ENCODE results near the gene LRMDA.

LRMDA gene

GRCh38 chr10:76021398-76021797, 590.0 kb downstream of the LRMDA start:
- no peak for DNase-seq

DNA sequence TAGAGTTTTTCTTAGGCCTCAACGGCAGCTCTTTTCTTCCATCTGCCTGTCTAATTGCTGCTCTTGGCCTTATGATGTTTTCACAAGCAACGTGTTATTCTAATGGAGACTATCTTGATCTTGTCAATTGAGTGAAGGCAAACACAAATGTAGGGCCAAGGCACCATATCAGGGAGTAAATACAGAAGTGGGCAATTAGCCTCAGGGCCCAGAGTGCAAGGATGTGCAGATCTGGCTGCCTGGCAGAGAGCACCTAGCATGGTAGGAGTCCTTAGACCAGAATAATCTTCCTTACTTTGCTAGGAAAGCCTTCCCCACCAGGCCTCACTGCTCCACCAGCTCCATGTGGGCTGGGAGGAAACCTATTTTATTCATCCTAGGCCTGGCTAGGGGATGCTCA, 590.9 kb downstream of the LRMDA start:
- no peak for DNase-seq

DNA sequence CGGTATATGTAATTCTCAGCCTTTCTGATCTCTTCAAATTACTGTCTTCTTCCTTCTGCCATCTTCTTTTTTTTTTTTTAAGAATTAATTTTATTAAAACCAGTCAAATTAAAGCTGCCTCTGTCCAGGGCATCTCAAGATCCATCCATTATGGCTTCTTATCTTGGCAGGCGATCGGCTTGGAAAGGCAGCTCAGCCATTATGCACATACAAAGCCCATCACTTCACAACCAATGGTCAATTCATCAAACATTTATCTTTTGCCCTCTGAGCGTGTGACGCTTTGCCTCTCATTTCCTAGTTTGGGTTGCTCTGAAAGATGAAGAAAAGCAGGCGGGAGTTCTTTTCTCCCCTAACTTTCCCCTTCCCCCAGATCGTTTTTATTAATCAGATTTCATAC, 591.6 kb downstream of the LRMDA start:
- no peak for DNase-seq

- DNase-seq = no peak
Observed at GRCh38 chr10:76024460-76025123, 593.2 kb downstream of the LRMDA start.

DNA sequence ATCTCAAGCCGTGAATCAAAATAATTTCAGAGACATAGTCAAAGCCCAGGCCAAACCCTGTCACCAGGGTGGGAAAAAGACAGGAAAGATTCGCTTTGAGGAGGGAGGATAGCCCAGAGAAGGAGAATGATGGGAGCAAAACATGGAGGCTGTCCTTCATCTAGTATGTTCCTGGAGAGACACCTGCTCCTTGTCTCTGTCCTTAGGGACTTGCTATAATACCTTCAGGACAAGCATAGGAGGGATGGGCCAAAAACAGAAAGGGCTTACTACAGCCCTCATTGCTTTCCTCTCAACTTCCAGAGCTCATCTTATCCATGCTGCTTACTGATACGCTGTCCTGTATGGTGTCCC, 593.7 kb downstream of the LRMDA start:
- DNase-seq = no peak

DNA sequence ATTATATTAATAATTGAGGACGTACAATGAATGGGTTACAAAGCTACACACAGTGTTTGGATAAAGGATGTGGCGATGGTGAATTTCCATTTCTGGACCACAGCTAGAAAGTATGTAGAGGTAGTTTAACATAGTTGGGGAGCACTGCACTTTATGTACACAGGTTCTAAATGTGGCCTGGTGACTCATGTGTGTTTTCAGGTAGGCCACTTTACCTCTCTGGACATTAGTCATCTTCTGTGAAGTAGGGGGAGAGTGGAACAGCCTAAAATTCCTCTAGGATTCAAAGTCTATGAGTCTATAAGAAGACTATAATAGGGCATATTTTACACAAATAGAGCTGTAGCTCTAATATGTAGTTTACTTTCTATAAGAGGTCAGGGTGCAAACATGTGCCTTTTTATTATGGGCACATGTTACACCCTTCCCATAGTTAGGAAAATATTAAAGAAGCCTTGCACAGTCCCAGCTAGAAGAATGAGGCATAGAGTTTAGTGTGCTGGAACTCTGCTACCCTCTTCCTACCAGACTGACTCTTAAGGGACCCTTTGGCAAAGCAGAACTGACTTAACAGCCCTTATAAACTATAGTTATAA, 594.9 kb downstream of the LRMDA start:
- no peak for DNase-seq

DNA sequence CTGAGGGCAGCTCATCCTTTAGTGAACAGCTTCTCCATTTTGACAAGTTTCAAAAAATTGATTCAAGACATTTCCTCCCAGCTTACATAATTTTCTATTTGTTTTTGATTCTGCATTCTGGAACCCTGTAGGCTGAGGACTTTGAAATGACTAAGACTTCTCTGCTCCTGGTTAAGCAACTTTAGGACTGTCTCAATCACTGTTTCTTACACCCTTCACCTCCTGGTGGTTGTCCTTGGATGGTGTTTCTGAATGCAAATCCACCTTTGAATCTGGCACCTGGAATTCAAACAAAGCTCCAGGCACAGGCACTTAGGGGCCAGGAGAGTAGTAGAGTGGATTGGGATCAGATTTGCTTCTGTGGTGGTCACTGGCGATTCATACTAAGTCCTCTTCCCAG, 595.5 kb downstream of the LRMDA start:
- no peak for DNase-seq

DNA sequence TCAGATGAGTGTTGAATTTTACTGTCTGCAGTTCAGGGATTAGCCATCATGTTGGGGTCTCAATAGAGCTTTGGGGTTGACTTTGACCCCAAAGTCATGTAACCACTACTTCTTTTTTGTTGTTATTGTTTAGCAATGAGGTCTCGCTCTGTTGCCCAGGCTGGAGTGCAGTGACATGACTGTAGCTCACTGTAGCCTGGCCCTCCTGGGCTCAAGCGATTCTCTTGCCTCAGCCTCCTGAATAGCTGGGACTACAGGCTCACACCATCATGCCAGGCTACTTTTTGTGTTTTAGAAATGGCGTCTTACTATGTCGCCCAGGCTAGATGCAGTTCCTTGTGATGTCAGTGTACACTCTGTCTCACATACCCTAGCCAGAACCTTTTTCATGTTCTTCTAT, 598.4 kb downstream of the LRMDA start:
- DNase-seq = no peak

GRCh38 chr10:76031099-76031498, 599.7 kb downstream of the LRMDA start:
- DNase-seq = no peak

DNA sequence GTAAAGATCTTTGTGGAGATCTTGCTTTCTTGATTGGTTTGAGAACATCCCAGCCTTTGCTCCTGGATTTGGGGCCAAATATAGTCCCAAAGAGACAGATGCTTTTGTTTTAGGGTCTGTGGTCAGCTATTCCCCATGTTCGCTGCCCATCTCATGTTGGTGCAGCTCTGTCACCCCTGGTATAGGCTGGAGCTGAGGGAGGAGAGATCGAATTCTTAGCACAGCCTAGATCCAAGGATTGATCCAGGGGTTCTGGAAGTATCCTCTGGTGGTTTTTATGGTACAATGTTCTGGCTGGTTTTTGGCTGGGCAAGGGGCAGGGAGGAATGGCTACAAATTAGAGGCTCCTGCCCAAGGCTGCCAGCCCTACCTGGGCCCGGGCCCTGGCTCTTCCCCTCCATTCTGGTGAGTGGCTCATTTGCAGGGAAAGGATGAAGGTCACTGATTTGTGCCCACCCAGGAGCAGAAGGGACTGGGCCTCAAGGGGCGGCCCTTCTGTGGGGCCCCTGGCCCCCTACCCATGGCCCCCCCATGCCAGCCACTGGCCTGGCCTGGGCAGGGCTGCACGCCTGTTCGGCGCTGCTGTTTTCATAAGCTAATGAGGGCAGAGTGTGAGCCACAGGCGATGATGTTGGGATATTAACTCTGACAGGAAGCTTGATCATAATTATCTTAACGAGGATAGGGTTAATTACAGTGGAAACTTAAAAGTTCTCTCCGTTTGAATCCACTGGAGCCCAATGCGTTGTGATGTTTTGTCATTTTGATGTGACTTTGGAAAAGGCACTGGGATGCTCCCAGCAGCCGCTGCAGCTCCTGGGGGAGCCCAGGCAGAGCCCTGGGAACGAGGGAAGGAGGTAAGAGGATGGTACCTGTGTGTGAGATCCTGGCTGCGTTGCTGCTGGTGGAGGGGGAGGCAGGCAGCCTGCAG, 600.6 kb downstream of the LRMDA start:
- no peak for DNase-seq

DNA sequence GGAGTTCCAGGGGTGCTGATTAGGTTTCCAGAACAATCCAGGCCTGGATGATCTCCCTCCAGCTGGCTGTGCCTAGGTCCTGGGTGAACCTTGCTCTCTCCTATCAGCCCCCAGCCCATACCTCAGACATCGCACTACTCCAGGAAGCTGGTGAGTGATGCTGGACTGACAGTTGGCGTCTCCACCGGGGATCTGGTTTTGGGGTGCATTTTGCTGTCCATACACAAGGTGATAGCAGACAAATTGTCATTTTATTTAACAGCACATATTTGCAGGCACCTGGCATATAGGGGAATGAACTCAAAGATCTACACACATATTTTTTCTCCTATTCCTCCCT, 601.2 kb downstream of the LRMDA start:
- DNase-seq = no peak

GRCh38 chr10:76033457-76034196, 602.2 kb downstream of the LRMDA start:
- DNase-seq = no peak

DNA sequence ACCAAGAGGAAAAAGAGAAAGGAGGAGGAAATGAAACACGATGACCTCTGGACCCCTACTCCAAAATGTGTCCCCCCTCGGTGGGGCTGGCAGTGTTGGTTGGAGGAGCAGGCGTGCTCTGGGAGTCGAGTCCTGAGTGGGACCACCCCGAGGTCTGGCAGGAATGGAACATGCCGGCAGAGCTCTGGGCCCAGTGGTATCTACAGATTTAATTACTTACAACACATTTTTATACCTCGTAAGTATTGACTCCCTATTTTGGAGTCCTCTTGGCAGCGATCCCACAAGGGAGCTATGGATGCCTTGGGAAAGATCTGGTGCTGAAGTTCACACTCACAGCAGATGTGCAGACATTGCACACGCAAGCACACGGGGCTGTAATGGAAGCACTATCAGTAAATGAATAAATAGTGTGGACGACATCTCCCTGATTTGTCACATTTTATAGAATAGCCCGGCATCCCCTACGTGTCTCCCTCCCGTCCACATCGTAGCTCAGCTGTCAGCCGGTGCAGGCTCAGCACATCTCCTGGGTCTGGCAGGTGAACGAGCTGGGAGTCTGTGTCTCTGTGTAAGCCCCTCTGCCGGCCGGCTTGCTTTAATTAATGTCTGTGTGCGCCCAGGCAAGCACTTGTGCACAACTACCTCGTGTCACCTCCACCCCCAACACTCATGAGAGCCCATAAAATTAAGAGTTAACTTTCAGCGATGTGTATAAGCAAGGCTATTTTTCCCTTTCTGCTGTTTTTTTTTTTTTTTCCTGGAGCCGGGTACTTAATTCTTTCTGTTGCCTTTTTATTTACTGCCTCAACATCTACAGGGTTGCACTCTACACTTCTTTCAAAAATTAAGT, 603.2 kb downstream of the LRMDA start:
- no peak for DNase-seq

- DNase-seq = no peak
Observed at GRCh38 chr10:76035206-76036110, 604.0 kb downstream of the LRMDA start.

GRCh38 chr10:76036111-76036940, 604.9 kb downstream of the LRMDA start:
- peak; percentile 44 for DNase-seq

- no peak for DNase-seq
Observed at GRCh38 chr10:76036962-76037361, 605.5 kb downstream of the LRMDA start.

GRCh38 chr10:76037531-76038155, 606.2 kb downstream of the LRMDA start:
- DNase-seq = no peak

DNA sequence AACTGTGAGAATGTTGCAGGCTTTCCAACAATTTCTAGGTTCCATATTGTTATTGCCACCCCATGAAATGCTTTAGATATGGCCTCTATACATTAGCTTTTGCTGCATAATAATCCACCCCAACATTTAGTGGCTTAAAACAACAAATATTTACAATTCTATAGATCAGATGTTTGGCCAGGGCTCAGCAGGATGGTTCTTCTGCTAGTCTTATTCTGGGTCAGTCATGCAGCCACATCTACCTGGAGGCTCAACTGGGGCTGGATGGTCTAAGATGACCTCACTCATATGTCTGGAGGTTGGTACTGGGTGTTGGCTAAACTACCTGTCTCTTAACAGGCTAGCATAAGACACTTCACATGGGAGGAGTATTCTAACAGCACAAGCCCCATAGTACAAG, 607.3 kb downstream of the LRMDA start:
- no peak for DNase-seq

GRCh38 chr10:76040107-76040829, 608.8 kb downstream of the LRMDA start:
- DNase-seq = no peak
